ENCODE measurements around the gene ADGRV1. TPM values are rescaled to one million over a fixed set of nuclear protein-coding genes. Genes with fewer than 3 reads are reported as not detected.

ADGRV1 gene
- total and polyA plus RNA-seq, 2 donors (not counting 3 experiments of a cell fraction or from before 2014, with no cell fraction given) = 0.11 to 0.55 TPM

DNA sequence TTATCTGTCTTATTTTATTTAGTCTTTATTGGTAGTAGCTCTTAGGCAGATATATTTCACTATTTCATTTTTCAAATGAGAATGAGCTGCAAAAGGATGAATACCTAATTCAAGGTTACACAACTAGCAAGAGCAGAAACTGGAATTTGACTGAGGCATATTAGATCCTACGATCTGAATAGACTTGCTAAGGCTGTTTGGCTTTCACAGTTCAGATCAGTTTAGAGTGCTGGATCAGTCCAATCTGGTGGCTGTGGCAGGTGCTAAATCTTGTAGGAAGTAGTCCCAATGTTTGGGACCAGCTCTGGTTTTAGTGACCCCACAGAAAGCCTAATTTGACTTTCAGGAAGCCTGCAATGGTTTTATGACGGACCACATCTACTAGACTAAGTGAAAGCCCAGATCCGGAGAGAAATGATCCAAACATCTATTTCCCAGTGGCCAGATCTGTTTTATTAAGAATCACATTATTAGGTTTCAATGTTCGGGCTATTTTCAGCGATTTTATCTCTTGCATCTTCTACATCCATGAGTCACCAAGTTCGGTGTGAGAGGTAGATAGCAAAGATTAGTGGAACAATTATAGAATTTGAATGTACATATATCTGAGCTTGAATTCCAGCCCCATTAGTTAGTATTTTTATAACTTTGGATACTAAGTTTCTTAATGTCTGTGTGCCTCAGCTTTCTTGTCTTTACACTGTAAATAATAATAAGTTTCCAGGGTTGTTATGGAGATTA is 359.5 kb downstream of the ADGRV1 start:
- dilution Hi-C loops (cut with MboI; ENCODE audit: extremely low pct_ligation_motif_present, low sequenced_read_pairs) = no loop called here
- Histone ChIP-seq H3K4me2 (ENCODE audit: insufficient read depth, low read length) (no peak overlapping the region), H3K9me3 (replicated peaks; ENCODE audit: control insufficient read depth, insufficient read depth, low read length) (no peaks in the 10 kb centered on the region), H3K27ac (ENCODE audit: insufficient read depth, low read depth, low read length) (no peak overlapping the region), H3K4me3 (replicated peaks in 1 of 3; ENCODE audit: insufficient read depth in 1 of 3, low read depth in 1 of 3, low read length in 3 of 3) (no peak overlapping the region), H3K79me2 (ENCODE audit: control insufficient read depth, insufficient read depth, low read length) (no peaks in the 10 kb centered on the region), H3K9ac (replicated peaks; ENCODE audit: extremely low read depth, insufficient read depth, low read length) (no peak overlapping the region), H4K20me1 (replicated peaks; ENCODE audit: control insufficient read depth, extremely low read depth, insufficient read depth, low read length) (no peaks in the 10 kb centered on the region), H3K4me1 (ENCODE audit: control insufficient read depth, extremely low read depth, insufficient read depth, low read length) (peaks cover 7% of the 10 kb centered on the region), H3K36me3 (ENCODE audit: control insufficient read depth in 2 of 2, extremely low read depth in 1 of 2, insufficient read depth in 2 of 2, low read length in 2 of 2) (no peaks in the 10 kb centered on the region), H3K9me1 (replicated peaks; ENCODE audit: control insufficient read depth, extremely low read depth, insufficient read depth, low read length) (no peaks in the 10 kb centered on the region), H3K27me3 (ENCODE audit: control insufficient read depth in 2 of 2, insufficient read depth in 2 of 2, low read length in 2 of 2) (no peaks in the 10 kb centered on the region), H2AFZ (ENCODE audit: low read depth, low read length) (no peak overlapping the region)
- FAIRE-seq (no peak), DNase-seq (ENCODE audit: low read depth, low spot score) (no peak)
- ChIA-PET CTCF (interaction anchor here (1.1 to 3.2 kb wide), 8 partner anchors 9 to 502 kb away, joined by 3 to 28 read pairs (median 7); no protein-coding TSS in a partner anchor), POLR2A (no interaction called here)
- intact Hi-C loops (cut with micrococcal nuclease) = loop anchor here (1.0 kb wide), 1 partner anchor 9 kb away; no protein-coding TSS in a partner anchor
- no TSS peak for BruUV-seq (replicated peaks)
- TF ChIP-seq POLR2A (IDR thresholded peaks at IDR 0.05; ENCODE audit: low read depth, low read length) (no peak), CTCF (IDR thresholded peaks at IDR 0.05; ENCODE audit: extremely low read depth in 1 of 2, insufficient read depth in 1 of 2, low read depth in 1 of 2, low read length in 2 of 2) (no peak), JUN (IDR thresholded peaks at IDR 0.05; ENCODE audit: borderline replicate concordance, insufficient read depth, insufficient read length, low read depth) (no peak), POLR2AphosphoS5 (IDR thresholded peaks at IDR 0.05; ENCODE audit: insufficient read depth, low read depth, low read length) (no peak)

- POLR2A ChIA-PET = no interaction called here
- Histone ChIP-seq H3K4me1 (ENCODE audit: control insufficient read depth, extremely low read depth, insufficient read depth, low read length) (peaks cover 7% of the 10 kb centered on the region), H4K20me1 (replicated peaks; ENCODE audit: control insufficient read depth, extremely low read depth, insufficient read depth, low read length) (no peaks in the 10 kb centered on the region), H3K27ac (ENCODE audit: insufficient read depth, low read depth, low read length) (no peak overlapping the region), H3K4me3 (replicated peaks in 1 of 3; ENCODE audit: insufficient read depth in 1 of 3, low read depth in 1 of 3, low read length in 3 of 3) (no peak overlapping the region), H3K79me2 (ENCODE audit: control insufficient read depth, insufficient read depth, low read length) (no peaks in the 10 kb centered on the region), H3K9me1 (replicated peaks; ENCODE audit: control insufficient read depth, extremely low read depth, insufficient read depth, low read length) (no peaks in the 10 kb centered on the region), H2AFZ (ENCODE audit: low read depth, low read length) (no peak overlapping the region), H3K9ac (replicated peaks; ENCODE audit: extremely low read depth, insufficient read depth, low read length) (no peak overlapping the region), H3K36me3 (ENCODE audit: control insufficient read depth in 2 of 2, extremely low read depth in 1 of 2, insufficient read depth in 2 of 2, low read length in 2 of 2) (no peaks in the 10 kb centered on the region), H3K4me2 (ENCODE audit: insufficient read depth, low read length) (no peak overlapping the region), H3K9me3 (replicated peaks; ENCODE audit: control insufficient read depth, insufficient read depth, low read length) (no peaks in the 10 kb centered on the region), H3K27me3 (ENCODE audit: control insufficient read depth in 2 of 2, insufficient read depth in 2 of 2, low read length in 2 of 2) (no peaks in the 10 kb centered on the region)
- dilution Hi-C loops (cut with MboI; ENCODE audit: extremely low pct_ligation_motif_present, low sequenced_read_pairs) (no loop called here), intact Hi-C loops (cut with micrococcal nuclease) (no loop called here)
- no peak for TF ChIP-seq CTCF (IDR thresholded peaks at IDR 0.05; ENCODE audit: extremely low read depth in 1 of 2, insufficient read depth in 1 of 2, low read depth in 1 of 2, low read length in 2 of 2)
- TF ChIP-seq JUN (IDR thresholded peaks at IDR 0.05; ENCODE audit: borderline replicate concordance, insufficient read depth, insufficient read length, low read depth) = no peak
- TF ChIP-seq GATA2 (IDR thresholded peaks at IDR 0.05; ENCODE audit: insufficient read depth, insufficient read length, low read depth, low read length) = no peak
- TF ChIP-seq POLR2A (IDR thresholded peaks at IDR 0.05; ENCODE audit: low read depth, low read length) = no peak
- BruUV-seq (replicated peaks) = no TSS peak
- FAIRE-seq (no peak), DNase-seq (ENCODE audit: low read depth, low spot score) (no peak)
- CTCF ChIA-PET = interaction anchor here (1.4 kb wide), 1 partner anchor 11 kb away, joined by 8 read pairs; no protein-coding TSS in a partner anchor
These were observed 362.9 kb downstream of the ADGRV1 start for GRCh38 chr5:90921418-90921973.
